ENCODE data around the gene SLC4A1AP. TPM values are rescaled to one million over a fixed set of nuclear protein-coding genes. Genes with fewer than 3 reads are reported as not detected.

SLC4A1AP gene
- total RNA-seq, 1 experiment from 2014 or later = 33.8 TPM

DNA sequence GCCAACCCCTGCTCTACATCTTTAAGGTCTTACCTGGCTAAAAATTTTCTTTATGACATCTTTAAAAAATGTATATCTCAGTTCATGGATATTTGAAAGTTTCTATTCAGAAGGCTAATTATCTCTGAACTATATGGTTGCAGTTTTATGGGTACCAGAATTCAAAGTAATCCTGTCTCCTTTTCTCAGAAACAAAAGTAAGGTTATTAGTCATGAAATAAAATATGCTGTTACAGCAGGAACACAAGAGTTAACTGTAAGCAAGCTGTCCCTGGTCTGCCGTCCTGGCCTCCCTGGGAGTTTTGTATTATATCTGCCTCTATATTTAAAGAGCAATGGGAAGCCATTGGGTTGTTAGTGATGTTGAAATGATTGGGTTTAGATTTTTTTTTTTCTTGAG lies 34.0 kb downstream of the SLC4A1AP start:
- Mint-ChIP-seq H3K9me3 (ENCODE audit: unreplicated experiment) (no peaks in the 10 kb centered on the region), H3K4me3 (ENCODE audit: unreplicated experiment) (no peak overlapping the region), H3K36me3 (ENCODE audit: insufficient read depth, unreplicated experiment) (peaks cover 23% of the 10 kb centered on the region), H3K4me1 (ENCODE audit: low read depth, unreplicated experiment) (peaks cover 27% of the 10 kb centered on the region), H3K27ac (ENCODE audit: unreplicated experiment) (no peak overlapping the region), H3K27me3 (ENCODE audit: insufficient read depth, unreplicated experiment) (no peaks in the 10 kb centered on the region)
- Histone ChIP-seq H3K36me3 (ENCODE audit: control insufficient read depth, insufficient read depth, low read length) (no peaks in the 10 kb centered on the region; the same call in 1 of the 2 replicates), H3K27me3 (replicated peaks; ENCODE audit: control insufficient read depth, insufficient read depth, low read length) (no peaks in the 10 kb centered on the region), H3K9me3 (no peaks in the 10 kb centered on the region), H3K4me1 (peaks cover 29% of the 10 kb centered on the region), H3K4me3 (ENCODE audit: low read depth, low read length) (no peak overlapping the region)
- TF ChIP-seq, protein P1, sequence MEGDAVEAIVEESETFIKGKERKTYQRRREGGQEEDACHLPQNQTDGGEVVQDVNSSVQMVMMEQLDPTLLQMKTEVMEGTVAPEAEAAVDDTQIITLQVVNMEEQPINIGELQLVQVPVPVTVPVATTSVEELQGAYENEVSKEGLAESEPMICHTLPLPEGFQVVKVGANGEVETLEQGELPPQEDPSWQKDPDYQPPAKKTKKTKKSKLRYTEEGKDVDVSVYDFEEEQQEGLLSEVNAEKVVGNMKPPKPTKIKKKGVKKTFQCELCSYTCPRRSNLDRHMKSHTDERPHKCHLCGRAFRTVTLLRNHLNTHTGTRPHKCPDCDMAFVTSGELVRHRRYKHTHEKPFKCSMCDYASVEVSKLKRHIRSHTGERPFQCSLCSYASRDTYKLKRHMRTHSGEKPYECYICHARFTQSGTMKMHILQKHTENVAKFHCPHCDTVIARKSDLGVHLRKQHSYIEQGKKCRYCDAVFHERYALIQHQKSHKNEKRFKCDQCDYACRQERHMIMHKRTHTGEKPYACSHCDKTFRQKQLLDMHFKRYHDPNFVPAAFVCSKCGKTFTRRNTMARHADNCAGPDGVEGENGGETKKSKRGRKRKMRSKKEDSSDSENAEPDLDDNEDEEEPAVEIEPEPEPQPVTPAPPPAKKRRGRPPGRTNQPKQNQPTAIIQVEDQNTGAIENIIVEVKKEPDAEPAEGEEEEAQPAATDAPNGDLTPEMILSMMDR (IDR thresholded peaks at IDR 0.05; ENCODE audit: insufficient read depth in 1 of 2, low read depth in 1 of 2, low read length in 1 of 2, severe bottlenecking in 1 of 2, unreplicated experiment in 1 of 2) = no peak
- ChIA-PET CTCF (no interaction called here), POLR2A (no interaction called here)
- intact Hi-C loops (cut with micrococcal nuclease; ENCODE audit: unreplicated experiment) = no loop called here
- no TSS peak for BruUV-seq (replicated peaks)
- no peak for DNase-seq

DNA sequence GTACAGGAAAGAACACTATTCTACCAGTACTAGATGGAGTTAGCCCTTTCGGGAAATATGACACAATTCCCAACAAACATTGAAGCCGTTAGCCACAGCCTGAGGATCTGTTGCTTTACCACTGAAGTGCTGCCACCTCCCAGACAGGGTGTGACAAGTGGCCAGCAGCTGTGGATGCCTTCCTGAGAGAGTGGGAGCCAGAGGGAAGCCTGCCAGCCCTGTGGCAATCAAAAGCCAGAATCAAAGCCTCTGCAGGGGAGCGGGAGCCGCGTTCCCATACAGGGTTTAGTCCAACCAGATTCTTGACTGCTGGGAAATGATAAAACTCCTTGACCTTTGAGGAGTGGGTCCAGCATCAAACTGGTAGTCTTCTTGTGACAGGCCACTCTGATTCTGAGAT lies 38.0 kb downstream of the SLC4A1AP start:
- Histone ChIP-seq H3K4me1 (peaks cover 61% of the 10 kb centered on the region), H3K36me3 (ENCODE audit: control insufficient read depth, insufficient read depth, low read length) (no peaks in the 10 kb centered on the region; the same call in 1 of the 2 replicates), H3K4me3 (ENCODE audit: low read depth, low read length) (no peak overlapping the region), H3K9me3 (no peaks in the 10 kb centered on the region), H3K27me3 (replicated peaks; ENCODE audit: control insufficient read depth, insufficient read depth, low read length) (no peaks in the 10 kb centered on the region)
- Mint-ChIP-seq H3K27me3 (ENCODE audit: insufficient read depth, unreplicated experiment) (no peaks in the 10 kb centered on the region), H3K4me1 (ENCODE audit: low read depth, unreplicated experiment) (peaks cover 49% of the 10 kb centered on the region), H3K27ac (ENCODE audit: unreplicated experiment) (peak overlapping the region; percentile 20), H3K36me3 (ENCODE audit: insufficient read depth, unreplicated experiment) (peaks cover 4% of the 10 kb centered on the region), H3K4me3 (ENCODE audit: unreplicated experiment) (no peak overlapping the region), H3K9me3 (ENCODE audit: unreplicated experiment) (no peaks in the 10 kb centered on the region)
- TF ChIP-seq, protein P1 (IDR thresholded peaks at IDR 0.05; ENCODE audit: insufficient read depth in 1 of 2, low read depth in 1 of 2, low read length in 1 of 2, severe bottlenecking in 1 of 2, unreplicated experiment in 1 of 2) = no peak
- POLR2A ChIA-PET = interaction anchor here (1.0 kb wide), 1 partner anchor 51 kb away, joined by 3 read pairs; no protein-coding TSS in a partner anchor
- BruUV-seq (replicated peaks) = no TSS peak
- intact Hi-C loops (cut with micrococcal nuclease; ENCODE audit: unreplicated experiment) = loop anchor here (1.0 to 10.0 kb wide), 9 partner anchors 18 to 717 kb away; partner anchors contain the start of genes BABAM2, MRPL33 and RBKS
- peak in 1 of 2 experiments; percentile 62 for DNase-seq
- CTCF ChIA-PET = interaction anchor here (1.0 kb wide), 1 partner anchor 21 kb away, joined by 3 read pairs; no protein-coding TSS in a partner anchor

DNA sequence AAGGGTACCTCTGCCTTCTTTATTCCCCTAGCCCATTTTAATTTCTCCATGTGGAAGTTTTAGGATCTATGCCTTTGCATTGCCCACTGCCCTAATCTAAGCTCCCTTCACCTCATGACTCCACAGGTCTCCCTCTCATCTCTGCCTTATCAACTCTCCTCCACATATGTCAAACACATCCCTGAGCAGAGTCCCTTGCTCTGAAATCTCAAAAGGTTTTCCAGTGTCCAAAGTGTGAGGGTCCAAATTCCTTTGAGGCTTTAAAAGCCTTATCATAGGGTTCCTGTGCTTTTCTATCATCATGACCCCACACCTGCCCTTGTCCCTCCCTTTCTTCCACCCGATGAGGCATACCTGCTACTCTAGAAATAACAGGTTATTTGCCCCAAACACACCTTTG lies 38.6 kb downstream of the SLC4A1AP start:
- CTCF ChIA-PET = interaction anchor here (1.0 kb wide), 1 partner anchor 21 kb away, joined by 3 read pairs; no protein-coding TSS in a partner anchor
- no TSS peak for BruUV-seq (replicated peaks)
- H3K9me3 Mint-ChIP-seq (ENCODE audit: unreplicated experiment) = no peaks in the 10 kb centered on the region
- Histone ChIP-seq H3K27me3 (replicated peaks; ENCODE audit: control insufficient read depth, insufficient read depth, low read length) (no peaks in the 10 kb centered on the region), H3K4me1 (peaks cover 65% of the 10 kb centered on the region), H3K9me3 (no peaks in the 10 kb centered on the region), H3K36me3 (ENCODE audit: control insufficient read depth, insufficient read depth, low read length) (no peaks in the 10 kb centered on the region; the same call in 1 of the 2 replicates), H3K4me3 (ENCODE audit: low read depth, low read length) (no peak overlapping the region)
- POLR2A ChIA-PET = interaction anchor here (1.0 kb wide), 1 partner anchor 50 kb away, joined by 3 read pairs; no protein-coding TSS in a partner anchor
- DNase-seq = peak; percentile 62 to 81
- H3K4me3 Mint-ChIP-seq (ENCODE audit: unreplicated experiment) = peak overlapping the region; percentile 8
- H3K27ac Mint-ChIP-seq (ENCODE audit: unreplicated experiment) = peak overlapping the region; percentile 20
- peaks cover 4% of the 10 kb centered on the region for H3K36me3 Mint-ChIP-seq (ENCODE audit: insufficient read depth, unreplicated experiment)
- peaks cover 48% of the 10 kb centered on the region for H3K4me1 Mint-ChIP-seq (ENCODE audit: low read depth, unreplicated experiment)
- H3K27me3 Mint-ChIP-seq (ENCODE audit: insufficient read depth, unreplicated experiment) = no peaks in the 10 kb centered on the region
- TF ChIP-seq, protein P1 (IDR thresholded peaks at IDR 0.05; ENCODE audit: insufficient read depth in 1 of 2, low read depth in 1 of 2, low read length in 1 of 2, severe bottlenecking in 1 of 2, unreplicated experiment in 1 of 2) = no peak
- intact Hi-C loops (cut with micrococcal nuclease; ENCODE audit: unreplicated experiment) = loop anchor here (1.0 to 10.0 kb wide), 9 partner anchors 19 to 716 kb away; partner anchors contain the start of genes BABAM2, MRPL33 and RBKS

Measured in Caco-2 (cell line).